Hair follicle dermal papilla cell (primary cell): ENCODE data around the gene CFAP91. TPM values are rescaled to one million over a fixed set of nuclear protein-coding genes. Genes with fewer than 3 reads are reported as not detected.

Experiments
- total RNA-seq: library from RNA; depleted of rRNA; stranded (reverse); fragments of >200 nt; gene quantifications from 2 replicates; pipeline ENCODE4 v1.2.3, GENCODE V29; 2012

Gene CFAP91
- 0.32 and 0.73 TPM in 2 replicates for total RNA-seq

GRCh38 chr3:119702530-119703527 lies at the start of gene CFAP91:
Gene CFAP91, plus strand, starts transcription at chr3:119703022. Its CDS starts 77 bp downstream, at chr3:119703099.

GRCh38 chr3:119660474-119661440 lies 42.1 kb upstream of the CFAP91 start, which contains the start of gene POPDC2:
Gene POPDC2, minus strand, starts transcription at chr3:119660589. Its CDS starts 166 bp downstream, at chr3:119660423.

DNA sequence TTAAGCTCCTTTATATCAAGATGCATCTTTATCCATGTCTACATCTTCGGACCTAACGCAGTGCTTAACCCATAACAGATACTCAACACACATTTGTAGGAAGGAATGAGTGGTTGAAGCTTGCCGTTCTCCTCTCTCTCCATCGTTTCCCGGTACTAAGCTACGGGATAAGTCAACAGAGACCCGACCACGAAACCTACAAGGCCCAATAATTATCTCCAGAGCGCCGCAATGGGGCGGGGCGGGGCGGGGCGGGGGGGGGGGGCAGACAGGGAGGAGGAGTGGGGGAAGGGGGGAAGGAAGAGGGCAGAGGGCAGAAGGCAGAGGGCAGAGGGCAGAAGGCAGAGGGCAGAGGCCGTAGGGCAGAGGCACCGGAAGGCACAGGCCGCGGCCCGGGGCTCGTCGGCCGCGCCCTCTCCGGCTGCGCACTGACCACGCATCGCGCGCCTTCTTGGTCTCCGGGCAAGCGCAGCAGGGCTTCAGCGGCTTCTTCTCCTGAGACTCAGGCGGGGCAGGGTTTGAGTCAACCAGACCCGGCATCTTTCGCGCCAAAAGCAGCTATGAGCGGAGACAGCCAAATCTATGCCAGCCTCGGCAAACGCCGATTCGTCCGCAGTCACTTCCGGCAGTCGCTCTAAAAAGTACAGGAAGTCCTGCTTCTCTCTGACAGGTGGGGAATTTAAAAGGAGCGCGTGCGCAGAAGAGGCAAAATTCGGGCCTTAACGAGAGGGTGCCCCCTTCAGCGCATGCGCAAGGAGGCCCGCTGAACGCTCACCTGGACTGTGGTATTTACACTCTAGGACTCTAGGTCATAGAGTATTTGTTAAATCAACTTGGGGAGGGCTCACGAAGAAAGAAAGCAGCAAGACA lies 25.8 kb upstream of the CFAP91 start, which contains the start of gene COX17:
Gene COX17, minus strand, starts transcription at position 636 of the 870 bp plus-strand sequence. Its CDS starts 96 bp downstream, at position 540.

Other genes starting within 250 kb of the CFAP91 start
- gene TMEM39A, start 239.4 kb upstream of the CFAP91 start, total RNA-seq, result 103 and 109 TPM in 2 replicates
- gene POGLUT1, start 234.1 kb upstream of the CFAP91 start, total RNA-seq, result 11.8 and 12.8 TPM in 2 replicates
- gene TIMMDC1, start 204.5 kb upstream of the CFAP91 start, total RNA-seq, result 43.0 and 46.6 TPM in 2 replicates
- gene CD80, start 143.4 kb upstream of the CFAP91 start, total RNA-seq, result under 0.01 TPM in 1 of 2 replicates, not detected in the other
- 6.8 and 7.6 TPM in 2 replicates for gene ADPRH, start 123.5 kb upstream of the CFAP91 start, total RNA-seq
- gene PLA1A, start 105.1 kb upstream of the CFAP91 start, total RNA-seq, result not detected in 2 replicates
- 0.49 and 0.61 TPM in 2 replicates for gene POPDC2, start 42.4 kb upstream of the CFAP91 start, total RNA-seq
- gene COX17, start 25.6 kb upstream of the CFAP91 start, total RNA-seq, result 4.5 and 4.6 TPM in 2 replicates
- gene NR1I2, start 79.1 kb downstream of the CFAP91 start, total RNA-seq, result 0.16 TPM in 1 of 2 replicates, not detected in the other